ENCODE measurements around the gene CAVIN2. TPM values are rescaled to one million over a fixed set of nuclear protein-coding genes. Genes with fewer than 3 reads are reported as not detected.
"Not testable (repeated sequence)": the region's sequence is repeated elsewhere in the genome, so short reads cannot be mapped to it uniquely, and the experiment has no call there.

CAVIN2 gene
- total RNA-seq, 1 donor from 2014 or later: 4.4 TPM

DNA sequence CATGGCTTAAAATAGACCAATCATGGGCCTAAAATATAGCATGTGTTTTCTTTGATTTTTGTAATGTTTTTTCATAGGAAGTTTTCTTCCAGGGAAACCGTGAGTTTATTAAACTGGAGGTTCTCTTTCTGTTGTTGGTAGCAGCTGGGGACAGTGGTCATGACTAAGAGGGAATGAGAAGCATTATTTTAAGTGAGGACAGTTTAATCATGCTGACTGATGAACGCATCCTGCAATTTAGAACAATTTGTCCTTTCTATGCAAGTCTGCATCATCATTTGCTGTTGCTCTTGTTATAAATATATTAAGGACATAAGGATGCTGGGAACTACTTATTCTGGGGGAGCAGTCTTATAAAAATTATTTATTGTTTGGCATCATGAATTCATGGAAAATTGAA, 51.2 kb downstream of the CAVIN2 start:
- no peaks in the 10 kb centered on the region for H3K4me1 Mint-ChIP-seq (ENCODE audit: unreplicated experiment)
- no peak for DNase-seq (ENCODE audit: low spot score)
- no peak overlapping the region for H3K4me3 Mint-ChIP-seq (ENCODE audit: unreplicated experiment)

DNA sequence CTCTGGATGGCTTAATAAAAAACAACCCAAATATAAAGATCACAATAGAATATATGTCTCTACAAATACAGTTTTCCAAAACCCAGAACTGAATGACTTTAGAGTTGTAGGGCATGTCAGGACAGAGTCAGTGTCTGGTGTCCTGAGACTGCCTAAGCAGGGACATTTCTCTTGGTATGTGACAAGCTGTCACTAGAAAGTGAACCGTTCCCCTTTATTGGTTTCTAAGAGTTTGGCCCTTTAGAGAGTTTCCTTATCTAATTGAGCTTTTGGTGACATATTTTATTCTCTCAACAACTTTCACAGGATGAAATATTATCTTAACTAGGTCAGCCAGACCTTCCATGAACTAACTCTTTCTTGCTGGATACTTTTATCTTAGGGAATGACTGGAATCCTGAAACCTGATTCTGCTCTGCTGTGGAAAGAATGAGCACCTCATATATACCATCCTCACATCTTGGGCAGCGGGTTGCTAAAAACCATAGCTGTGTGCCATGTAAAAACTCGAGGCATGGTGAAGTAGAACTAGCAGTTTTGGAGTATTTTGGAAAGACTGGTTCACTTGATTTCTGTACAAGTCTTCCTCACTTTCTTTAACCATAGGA, 54.8 kb downstream of the CAVIN2 start:
- Mint-ChIP-seq H3K27me3 (ENCODE audit: unreplicated experiment) (no peaks in the 10 kb centered on the region), H3K36me3 (ENCODE audit: low read depth, unreplicated experiment) (no peaks in the 10 kb centered on the region), H3K4me1 (ENCODE audit: unreplicated experiment) (peaks cover 14% of the 10 kb centered on the region), H3K4me3 (ENCODE audit: unreplicated experiment) (no peak overlapping the region), H3K27ac (ENCODE audit: unreplicated experiment) (no peak overlapping the region), H3K9me3 (ENCODE audit: unreplicated experiment) (no peaks in the 10 kb centered on the region)
- DNase-seq (ENCODE audit: low spot score): no peak
- TF ChIP-seq, protein P1, sequence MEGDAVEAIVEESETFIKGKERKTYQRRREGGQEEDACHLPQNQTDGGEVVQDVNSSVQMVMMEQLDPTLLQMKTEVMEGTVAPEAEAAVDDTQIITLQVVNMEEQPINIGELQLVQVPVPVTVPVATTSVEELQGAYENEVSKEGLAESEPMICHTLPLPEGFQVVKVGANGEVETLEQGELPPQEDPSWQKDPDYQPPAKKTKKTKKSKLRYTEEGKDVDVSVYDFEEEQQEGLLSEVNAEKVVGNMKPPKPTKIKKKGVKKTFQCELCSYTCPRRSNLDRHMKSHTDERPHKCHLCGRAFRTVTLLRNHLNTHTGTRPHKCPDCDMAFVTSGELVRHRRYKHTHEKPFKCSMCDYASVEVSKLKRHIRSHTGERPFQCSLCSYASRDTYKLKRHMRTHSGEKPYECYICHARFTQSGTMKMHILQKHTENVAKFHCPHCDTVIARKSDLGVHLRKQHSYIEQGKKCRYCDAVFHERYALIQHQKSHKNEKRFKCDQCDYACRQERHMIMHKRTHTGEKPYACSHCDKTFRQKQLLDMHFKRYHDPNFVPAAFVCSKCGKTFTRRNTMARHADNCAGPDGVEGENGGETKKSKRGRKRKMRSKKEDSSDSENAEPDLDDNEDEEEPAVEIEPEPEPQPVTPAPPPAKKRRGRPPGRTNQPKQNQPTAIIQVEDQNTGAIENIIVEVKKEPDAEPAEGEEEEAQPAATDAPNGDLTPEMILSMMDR (IDR thresholded peaks at IDR 0.05; ENCODE audit: unreplicated experiment): no peak

More for the DNA sequence above, 51.2 kb downstream of the CAVIN2 start:
- H3K36me3 Mint-ChIP-seq (ENCODE audit: low read depth, unreplicated experiment): no peaks in the 10 kb centered on the region
- H3K27me3 Mint-ChIP-seq (ENCODE audit: unreplicated experiment): no peaks in the 10 kb centered on the region
- no peaks in the 10 kb centered on the region for H3K9me3 Mint-ChIP-seq (ENCODE audit: unreplicated experiment)
- H3K27ac Mint-ChIP-seq (ENCODE audit: unreplicated experiment): no peak overlapping the region
- TF ChIP-seq, protein P1 (IDR thresholded peaks at IDR 0.05; ENCODE audit: unreplicated experiment): no peak

DNA sequence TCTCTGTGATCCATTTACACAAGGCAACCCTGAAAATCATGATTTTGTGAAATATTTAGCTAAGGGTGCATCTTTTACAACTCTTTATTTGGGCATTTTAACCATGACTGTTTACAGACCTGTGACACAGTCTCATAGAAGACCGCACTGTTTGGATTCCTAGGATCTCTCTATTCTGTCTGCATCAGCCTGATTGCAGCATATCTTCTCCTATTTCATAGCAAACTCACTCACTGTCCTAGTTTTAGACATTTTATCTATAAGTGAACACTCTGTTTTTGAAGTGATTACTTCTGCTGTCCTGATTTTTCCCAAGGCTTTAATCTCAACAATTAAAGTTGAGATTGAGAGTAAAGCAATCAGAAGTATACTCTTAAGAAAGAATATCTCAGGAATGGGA, 56.2 kb downstream of the CAVIN2 start:
- TF ChIP-seq, protein P1 (IDR thresholded peaks at IDR 0.05; ENCODE audit: unreplicated experiment): no peak
- DNase-seq (ENCODE audit: low spot score): no peak
- Mint-ChIP-seq H3K4me1 (ENCODE audit: unreplicated experiment) (peaks cover 17% of the 10 kb centered on the region), H3K4me3 (ENCODE audit: unreplicated experiment) (no peak overlapping the region), H3K27ac (ENCODE audit: unreplicated experiment) (no peak overlapping the region), H3K27me3 (ENCODE audit: unreplicated experiment) (no peaks in the 10 kb centered on the region), H3K36me3 (ENCODE audit: low read depth, unreplicated experiment) (no peaks in the 10 kb centered on the region), H3K9me3 (ENCODE audit: unreplicated experiment) (no peaks in the 10 kb centered on the region)

GRCh38 chr2:191789796-191790195, 57.1 kb downstream of the CAVIN2 start:
- no peaks in the 10 kb centered on the region for H3K36me3 Mint-ChIP-seq (ENCODE audit: low read depth, unreplicated experiment)

DNA sequence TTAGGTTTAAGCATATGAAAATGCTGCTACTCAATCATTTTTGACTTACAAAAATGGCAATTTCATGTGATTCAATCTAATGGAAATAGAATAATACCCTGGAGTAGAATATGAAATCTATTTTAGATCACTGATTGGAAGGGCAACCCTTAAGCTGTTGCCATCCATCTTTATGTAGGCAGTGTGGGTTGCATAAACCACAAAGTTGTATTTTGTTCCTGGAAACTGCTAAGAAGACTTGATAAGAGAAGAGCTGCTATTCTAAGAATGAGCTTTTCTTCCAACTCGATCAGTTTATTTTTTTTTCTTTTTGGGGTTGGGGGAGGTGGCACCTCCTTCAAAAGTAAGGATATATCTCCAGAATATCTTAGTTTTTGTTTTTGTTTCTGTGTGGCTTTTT, 60.2 kb downstream of the CAVIN2 start:
- H3K36me3 Mint-ChIP-seq (ENCODE audit: low read depth, unreplicated experiment): no peaks in the 10 kb centered on the region
- no peak for DNase-seq (ENCODE audit: low spot score)
- H3K4me3 Mint-ChIP-seq (ENCODE audit: unreplicated experiment): no peak overlapping the region
- no peaks in the 10 kb centered on the region for H3K27me3 Mint-ChIP-seq (ENCODE audit: unreplicated experiment)
- TF ChIP-seq, protein P1 (IDR thresholded peaks at IDR 0.05; ENCODE audit: unreplicated experiment): no peak
- no peak overlapping the region for H3K27ac Mint-ChIP-seq (ENCODE audit: unreplicated experiment)
- H3K4me1 Mint-ChIP-seq (ENCODE audit: unreplicated experiment): peaks cover 17% of the 10 kb centered on the region
- H3K9me3 Mint-ChIP-seq (ENCODE audit: unreplicated experiment): no peaks in the 10 kb centered on the region

More at GRCh38 chr2:191789796-191790195, 57.1 kb downstream of the CAVIN2 start:
- TF ChIP-seq, protein P1 (IDR thresholded peaks at IDR 0.05; ENCODE audit: unreplicated experiment): no peak
- H3K4me1 Mint-ChIP-seq (ENCODE audit: unreplicated experiment): peaks cover 17% of the 10 kb centered on the region
- H3K27me3 Mint-ChIP-seq (ENCODE audit: unreplicated experiment): no peaks in the 10 kb centered on the region
- H3K9me3 Mint-ChIP-seq (ENCODE audit: unreplicated experiment): no peaks in the 10 kb centered on the region
- no peak for DNase-seq (ENCODE audit: low spot score)
- no peak overlapping the region for H3K27ac Mint-ChIP-seq (ENCODE audit: unreplicated experiment)
- H3K4me3 Mint-ChIP-seq (ENCODE audit: unreplicated experiment): no peak overlapping the region

DNA sequence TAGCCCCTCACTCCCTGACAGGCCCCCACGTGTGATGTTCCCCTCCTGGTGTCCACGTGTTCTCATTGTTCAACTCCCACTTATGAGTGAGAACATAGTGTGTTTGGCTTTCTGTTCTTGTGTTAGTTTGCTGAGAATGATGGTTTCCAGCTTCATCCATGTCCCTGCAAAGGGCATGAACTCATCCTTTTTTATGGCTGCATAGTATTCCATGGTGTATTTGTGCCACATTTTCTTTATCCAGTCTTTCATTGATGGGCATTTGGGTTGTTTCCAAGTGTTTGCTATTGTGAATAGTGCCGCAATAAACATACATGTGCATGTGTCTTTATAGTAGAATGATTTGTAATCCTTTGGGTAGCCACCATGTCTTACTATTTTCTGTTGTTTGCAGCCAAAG, 61.2 kb downstream of the CAVIN2 start:
- H3K27ac Mint-ChIP-seq (ENCODE audit: unreplicated experiment); H3K9me3 Mint-ChIP-seq (ENCODE audit: unreplicated experiment); DNase-seq (ENCODE audit: low spot score); H3K4me3 Mint-ChIP-seq (ENCODE audit: unreplicated experiment); H3K27me3 Mint-ChIP-seq (ENCODE audit: unreplicated experiment); H3K36me3 Mint-ChIP-seq (ENCODE audit: low read depth, unreplicated experiment): not testable (repeated sequence)
- H3K4me1 Mint-ChIP-seq (ENCODE audit: unreplicated experiment): peaks cover 17% of the 10 kb centered on the region
